Embryonic facial prominence (tissue), 1 donor: ENCODE measurements around the gene HELLS.
"Not testable (repeated sequence)": the region's sequence is repeated elsewhere in the genome, so short reads cannot be mapped to it uniquely, and the experiment has no call there.

Experiments
- DNase-seq: peaks from one replicate; pipeline ENCODE4 v3.0.0-alpha.2; 2016; ENCODE audit errors: extremely low spot score

The HELLS gene

GRCh38 chr10:94545391-94546048, at the start of gene HELLS:
TSS of gene HELLS (plus strand) at chr10:94545788. CDS start at chr10:94545922, 134 bp downstream.
- DNase-seq = peak; percentile 70

- no peak for DNase-seq
These were observed 49.6 kb upstream of the HELLS start for GRCh38 chr10:94496010-94496409.

GRCh38 chr10:94496646-94497045, 48.9 kb upstream of the HELLS start:
- no peak for DNase-seq

GRCh38 chr10:94500063-94500462, 45.5 kb upstream of the HELLS start:
- DNase-seq = no peak

- no peak for DNase-seq
These were observed 24.0 kb upstream of the HELLS start for GRCh38 chr10:94521276-94522250.

GRCh38 chr10:94524146-94524545, 21.4 kb upstream of the HELLS start:
- DNase-seq = no peak

GRCh38 chr10:94524711-94525110, 20.9 kb upstream of the HELLS start:
- DNase-seq = no peak

GRCh38 chr10:94531550-94531949, 14.0 kb upstream of the HELLS start:
- DNase-seq = not testable (repeated sequence)

- no peak for DNase-seq
These were observed 12.6 kb upstream of the HELLS start for GRCh38 chr10:94533027-94533426.

- not testable (repeated sequence) for DNase-seq
These were observed 3.3 kb upstream of the HELLS start for GRCh38 chr10:94542282-94542681.

- DNase-seq = no peak
These were observed 687 bp downstream of the HELLS start for GRCh38 chr10:94546049-94546900.

- no peak for DNase-seq
These were observed 1.3 kb downstream of the HELLS start for GRCh38 chr10:94546901-94547185.

- no peak for DNase-seq
These were observed 3.6 kb downstream of the HELLS start for GRCh38 chr10:94549221-94549620.

- not testable (repeated sequence) for DNase-seq
These were observed 22.2 kb downstream of the HELLS start for GRCh38 chr10:94567714-94568307.

GRCh38 chr10:94571081-94571480, 25.5 kb downstream of the HELLS start:
- DNase-seq = no peak

GRCh38 chr10:94571528-94571927, 25.9 kb downstream of the HELLS start:
- no peak for DNase-seq

GRCh38 chr10:94578790-94579189, 33.2 kb downstream of the HELLS start:
- DNase-seq = no peak

GRCh38 chr10:94583124-94583523, 37.5 kb downstream of the HELLS start:
- DNase-seq = no peak

GRCh38 chr10:94591461-94592205, 46.0 kb downstream of the HELLS start:
- no peak for DNase-seq

GRCh38 chr10:94602729-94603515, 57.3 kb downstream of the HELLS start:
- DNase-seq = no peak
